GM19395 (cell line): ENCODE data around the gene SLC35E4.

Experiments
- ATAC-seq: cut with Tn5 transposase; IDR thresholded peaks from one replicate; pipeline ENCODE4 v1.9.1; 2021; ENCODE audit warnings: mild to moderate bottlenecking, moderate library complexity; ENCODE audit not compliant: unreplicated experiment

The SLC35E4 gene

GRCh38 chr22:30685178-30685577 lies 49.6 kb downstream of the SLC35E4 start:
- ATAC-seq, result no peak

- no peak for ATAC-seq
These were observed 51.8 kb downstream of the SLC35E4 start for GRCh38 chr22:30687358-30687757.

GRCh38 chr22:30689622-30690021 lies 54.0 kb downstream of the SLC35E4 start:
- ATAC-seq, result no peak

- ATAC-seq, result no peak
These were observed 55.6 kb downstream of the SLC35E4 start for GRCh38 chr22:30691204-30691603.

GRCh38 chr22:30694171-30694639 lies 58.6 kb downstream of the SLC35E4 start:
- ATAC-seq, result no peak

- ATAC-seq, result no peak
These were observed 59.2 kb downstream of the SLC35E4 start, which contains the start of gene OSBP2 for GRCh38 chr22:30694640-30695350. Gene OSBP2, plus strand, starts transcription at chr22:30694874. Its CDS starts 36 bp downstream, at chr22:30694910.

GRCh38 chr22:30695351-30695851 lies 59.8 kb downstream of the SLC35E4 start:
- no peak for ATAC-seq

GRCh38 chr22:30695871-30696655 lies 60.5 kb downstream of the SLC35E4 start:
- ATAC-seq, result no peak
